Measurements from ENCODE around the gene TOMM40.

GRCh38 chr19:44893332-44894051, 2.4 kb downstream of the TOMM40 start:
- TF ChIP-seq, protein P1, sequence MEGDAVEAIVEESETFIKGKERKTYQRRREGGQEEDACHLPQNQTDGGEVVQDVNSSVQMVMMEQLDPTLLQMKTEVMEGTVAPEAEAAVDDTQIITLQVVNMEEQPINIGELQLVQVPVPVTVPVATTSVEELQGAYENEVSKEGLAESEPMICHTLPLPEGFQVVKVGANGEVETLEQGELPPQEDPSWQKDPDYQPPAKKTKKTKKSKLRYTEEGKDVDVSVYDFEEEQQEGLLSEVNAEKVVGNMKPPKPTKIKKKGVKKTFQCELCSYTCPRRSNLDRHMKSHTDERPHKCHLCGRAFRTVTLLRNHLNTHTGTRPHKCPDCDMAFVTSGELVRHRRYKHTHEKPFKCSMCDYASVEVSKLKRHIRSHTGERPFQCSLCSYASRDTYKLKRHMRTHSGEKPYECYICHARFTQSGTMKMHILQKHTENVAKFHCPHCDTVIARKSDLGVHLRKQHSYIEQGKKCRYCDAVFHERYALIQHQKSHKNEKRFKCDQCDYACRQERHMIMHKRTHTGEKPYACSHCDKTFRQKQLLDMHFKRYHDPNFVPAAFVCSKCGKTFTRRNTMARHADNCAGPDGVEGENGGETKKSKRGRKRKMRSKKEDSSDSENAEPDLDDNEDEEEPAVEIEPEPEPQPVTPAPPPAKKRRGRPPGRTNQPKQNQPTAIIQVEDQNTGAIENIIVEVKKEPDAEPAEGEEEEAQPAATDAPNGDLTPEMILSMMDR (IDR thresholded peaks at IDR 0.05) = no peak
- no peak for TF ChIP-seq POLR2A (IDR thresholded peaks at IDR 0.05; ENCODE audit: low read depth)
- TF ChIP-seq POLR2AphosphoS5 (IDR thresholded peaks at IDR 0.05) = no peak

Measured in esophagus muscularis mucosa (tissue), 3 donors.